K562 (cell line): Measurements from ENCODE around the gene PLCL1. TPM values are rescaled to one million over a fixed set of nuclear protein-coding genes. Genes with fewer than 3 reads are reported as not detected.

Source experiments
- ATAC-seq: fragments of 200-7000 bp; cut with Tn5 transposase; 3 replicates; pipeline ENCODE4 v1.9.1; 2020; ENCODE audit warnings: moderate library complexity
- BruUV-seq: library from RNA; stranded (reverse); fragments of 400-500 nt; replicated peaks from 2 replicates; lab custom pipeline; 2021; lab: Mats Ljungman, UMichigan
- CTCF ChIA-PET: fragments of 300-600 bp; formaldehyde crosslinking; extraction: SDS; loops from one replicate; lab custom pipeline; 2021; ENCODE audit warnings: low intra/inter-chr PET ratio; lab: Yijun Ruan, JAX
- POLR2A ChIA-PET: fragments of 300-600, 350-650 bp; sonication (Branson Sonifier 250); formaldehyde crosslinking; extraction: SDS; loops from one replicate; lab custom pipeline; 2021; ENCODE audit warnings: antibody characterized with exemption, inconsistent platforms; lab: Yijun Ruan, JAX
- DNase-seq, 4 experiments: peaks; one replicate each; pipeline versions ENCODE4 v3.0.0 to v3.0.0-alpha.2; 2011 to 2018; ENCODE audit warnings: low spot score in 3 of 4, mixed read lengths in 3 of 4; ENCODE audit errors: extremely low read depth in 1 of 4
- FAIRE-seq: peaks from 2 replicates; lab custom pipeline; 2011; peaks lifted over from hg19 to GRCh38; lab: Jason Lieb, UNC
- H2AFZ ChIP-seq: 2 replicates; pipeline ENCODE4 v1.6.0; 2011; ENCODE audit warnings: low read depth, low read length, control low read depth, inconsistent platforms
- H3K27ac ChIP-seq: fragments of 200-600 bp; 3 replicates; pipeline ENCODE4 v1.8.0; 2011; ENCODE audit warnings: low read depth, mild to moderate bottlenecking, control low read depth, inconsistent platforms, low read length, moderate library complexity, mixed read lengths; ENCODE audit errors: extremely low read depth
- H3K27me3 ChIP-seq, 2 experiments: fragments of 300-600 bp in 1 of 2; 2 replicates in 1 of 2; 3 replicates in 1 of 2; pipeline versions ENCODE4 v1.6.0 to v1.8.0; 2011; ENCODE audit warnings: inconsistent platforms in 2 of 2, low read length in 2 of 2, mild to moderate bottlenecking in 1 of 2, mixed read lengths in 1 of 2, moderate library complexity in 1 of 2; ENCODE audit not compliant: control insufficient read depth in 2 of 2, insufficient read depth in 2 of 2
- H3K36me3 ChIP-seq: fragments of 300-600 bp; 3 replicates; pipeline ENCODE4 v1.8.0; 2011; ENCODE audit warnings: mild to moderate bottlenecking, low read length, inconsistent platforms; ENCODE audit not compliant: control insufficient read depth, insufficient read depth
- H3K4me1 ChIP-seq, 2 experiments: fragments of 200-600 bp in 1 of 2; replicated peaks in 1 of 2; 2 replicates in 1 of 2; 3 replicates in 1 of 2; pipeline versions ENCODE4 v1.5.1 to v1.8.0; 2011; ENCODE audit warnings: inconsistent platforms in 2 of 2, low read length in 2 of 2, mild to moderate bottlenecking in 1 of 2, mixed read lengths in 1 of 2, moderate library complexity in 1 of 2; ENCODE audit not compliant: control insufficient read depth in 2 of 2, insufficient read depth in 2 of 2
- H3K4me2 ChIP-seq: 2 replicates; pipeline ENCODE4 v1.6.1; 2011; ENCODE audit warnings: low read length, control low read depth, inconsistent platforms, mixed read lengths; ENCODE audit not compliant: insufficient read depth
- H3K4me3 ChIP-seq: fragments of 200-600 bp; sonication (generic), shearing (Covaris generic); 2 replicates; pipeline ENCODE4 v1.5.1; 2016; ENCODE audit warnings: control low read depth, inconsistent platforms
- H3K79me2 ChIP-seq: fragments of 200-600 bp; 3 replicates; pipeline ENCODE4 v1.8.0; 2011; ENCODE audit warnings: low read length, inconsistent platforms; ENCODE audit not compliant: control insufficient read depth, insufficient read depth
- H3K9ac ChIP-seq, 2 experiments: 2 replicates each; pipeline versions ENCODE4 v1.6.0 to v1.6.1; 2011; ENCODE audit warnings: low read depth in 2 of 2, low read length in 2 of 2, control low read depth in 1 of 2, inconsistent platforms in 1 of 2, mild to moderate bottlenecking in 1 of 2, mixed read lengths in 1 of 2; ENCODE audit not compliant: insufficient read depth in 1 of 2
- H3K9me1 ChIP-seq: one replicate; pipeline ENCODE4 v1.6.0; 2011; ENCODE audit warnings: inconsistent platforms, mild to moderate bottlenecking, low read length, moderate library complexity; ENCODE audit not compliant: control insufficient read depth, insufficient read depth
- H3K9me3 ChIP-seq: replicated peaks from 2 replicates; pipeline ENCODE4 v1.5.1; 2011; ENCODE audit warnings: low read depth, low read length, inconsistent platforms; ENCODE audit not compliant: control insufficient read depth, insufficient read depth
- H4K20me1 ChIP-seq: replicated peaks from 2 replicates; pipeline ENCODE4 v1.6.1; 2011; ENCODE audit warnings: low read length, inconsistent platforms, mixed read lengths; ENCODE audit not compliant: control insufficient read depth, insufficient read depth
- IRF2 ChIP-seq: sonication (generic); formaldehyde crosslinking; IDR thresholded peaks from 2 replicates; pipeline ENCODE4 v1.8.1; 2022; ENCODE audit warnings: mild to moderate bottlenecking, missing genetic modification reagents
- MAX ChIP-seq: sonication (generic); formaldehyde crosslinking; IDR thresholded peaks from 2 replicates; pipeline ENCODE4 v1.9.0; 2022; ENCODE audit warnings: mild to moderate bottlenecking, missing genetic modification reagents
- POLR3A ChIP-seq: IDR thresholded peaks from 2 replicates; pipeline ENCODE4 v1.6.1; 2011; ENCODE audit warnings: borderline replicate concordance, mild to moderate bottlenecking, moderate library complexity; ENCODE audit not compliant: insufficient read length, insufficient read depth; ENCODE audit errors: extremely low read depth
- RAD21 ChIP-seq, 2 experiments: fragments of 250-450 bp in 1 of 2; fragments of 450-650 bp in 1 of 2; sonication (Bioruptor Pico) in 1 of 2; formaldehyde crosslinking in 1 of 2; IDR thresholded peaks in 1 of 2; conservative IDR thresholded peaks in 1 of 2; 2 replicates each; pipeline versions ENCODE4 v1.4.0 to v1.8.0; 2020 to 2022; ENCODE audit warnings: mild to moderate bottlenecking in 2 of 2, moderate library complexity in 1 of 2
- SP2 ChIP-seq: IDR thresholded peaks from 2 replicates; pipeline ENCODE4 v1.6.1; 2011; ENCODE audit warnings: mild to moderate bottlenecking, low read depth, low read length, moderate library complexity; ENCODE audit not compliant: poor library complexity, severe bottlenecking; ENCODE audit errors: extremely low read depth
- ZNF41 ChIP-seq: fragments of 250-450 bp; sonication (Bioruptor Pico); conservative IDR thresholded peaks from 2 replicates; pipeline ENCODE4 v1.4.0; 2020; ENCODE audit warnings: mild to moderate bottlenecking
- ZNF512 ChIP-seq: IDR thresholded peaks from 2 replicates; pipeline ENCODE4 v1.6.1; 2016; ENCODE audit warnings: missing genetic modification characterization, missing compliant biosample characterization
- WGBS: fragments of 100-300 bp; shearing (Covaris generic); methylation state at CpG from one replicate; pipeline ENCODE4 v1.1.6; 2016; ENCODE audit warnings: low coverage, mixed read lengths; ENCODE audit not compliant: insufficient coverage; ENCODE audit errors: missing lambda C conversion rate; 5-methylcytosine and 5-hydroxymethylcytosine counted together
- in situ Hi-C: fragments of 300-500 bp; cut with MboI; formaldehyde crosslinking; loops from 4 replicates; pipeline ENCODE4 v1.15.0; 2018; ENCODE audit warnings: inconsistent platforms, mixed read lengths
- intact Hi-C: fragments of 100-400 bp; cut with micrococcal nuclease; formaldehyde crosslinking; loops from 2 replicates; pipeline ENCODE4 v1.14.2; 2022
- polyA plus RNA-seq, 8 experiments: library from polyadenylated mRNA; depleted of rRNA in 4 of 8; stranded (reverse) in 5 of 8; unstranded in 3 of 8; fragments of >200 nt; fragmentation: Nextera tagmentation in 2 of 8; fragmentation: Illumina TruSeq in 1 of 8; extraction: Ambion mirVana in 2 of 8; extraction: Trizol in 1 of 8; gene quantifications; 2 replicates each; pipeline versions ENCODE4 v1.2.1 to v1.2.3, GENCODE V29; 2011 to 2014; ENCODE audit warnings: inconsistent platforms in 1 of 8, missing spikeins in 1 of 8
- total RNA-seq, 7 experiments: library from RNA; depleted of rRNA in 6 of 7; stranded (reverse); fragments of >200 nt in 6 of 7; fragmentation: Illumina TruSeq in 2 of 7; extraction: Trizol in 2 of 7; gene quantifications; 2 replicates each; pipeline versions ENCODE4 v1.2.1 to v1.2.3, GENCODE V29; 2011 to 2021; ENCODE audit warnings: low replicate concordance in 1 of 7
- TF ChIP-seq, protein P1 (sequence below): fragments of 200-800 bp; sonication (Bioruptor generic); IDR thresholded peaks from 2 replicates; pipeline ENCODE4 v1.6.1; 2016; ENCODE audit warnings: missing genetic modification characterization, missing compliant biosample characterization
- TF ChIP-seq, protein P2 (sequence below): sonication (generic); formaldehyde crosslinking; IDR thresholded peaks from 2 replicates; pipeline ENCODE4 v1.8.1; 2022; ENCODE audit warnings: missing genetic modification reagents
- TF ChIP-seq, protein P3 (sequence below): sonication (generic); formaldehyde crosslinking; IDR thresholded peaks from 2 replicates; pipeline ENCODE4 v1.4.0; 2020; ENCODE audit warnings: mild to moderate bottlenecking, missing genetic modification reagents

The PLCL1 gene
- total and polyA plus RNA-seq, 9 of the 15 experiments (the other 6 are each of a cell fraction or from before 2014, with no cell fraction given) = 2.0 to 17.7 (median 8.6) TPM

DNA sequence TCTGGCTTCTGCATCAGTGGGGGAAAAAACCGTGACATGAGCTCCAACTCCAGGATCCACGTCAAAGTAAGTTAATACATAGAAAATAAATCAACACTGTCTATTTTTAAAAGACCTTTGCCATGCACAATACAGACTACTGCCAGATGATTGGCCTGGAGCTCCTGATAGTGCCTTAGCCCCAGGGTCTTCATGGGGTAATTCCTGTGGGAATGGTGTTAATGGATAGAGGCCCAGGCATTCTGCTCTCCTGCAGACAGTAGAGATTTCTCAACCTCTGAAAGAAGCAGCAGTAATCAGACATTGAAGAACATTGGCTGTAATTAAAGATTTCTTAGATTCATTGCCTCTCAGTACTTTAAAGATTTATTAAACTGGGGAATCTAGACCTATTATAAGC is 4.3 kb upstream of the PLCL1 start:
- POLR2A ChIA-PET = interaction anchor here (1.5 kb wide), 1 partner anchor 10 kb away, joined by 4 read pairs; no protein-coding TSS in a partner anchor
- Histone ChIP-seq H2AFZ (no peak overlapping the region), H3K4me1 (peaks cover 3 to 13% of the 10 kb centered on the region in 2 experiments; a peak in 4 of 5 replicates), H4K20me1 (no peaks in the 10 kb centered on the region), H3K27me3 (no peaks in the 10 kb centered on the region), H3K9ac (no peak overlapping the region), H3K4me2 (no peak overlapping the region), H3K9me3 (no peaks in the 10 kb centered on the region), H3K79me2 (peaks cover 15% of the 10 kb centered on the region), H3K36me3 (no peaks in the 10 kb centered on the region), H3K27ac (no peak overlapping the region), H3K4me3 (no peak overlapping the region), H3K9me1 (no peaks in the 10 kb centered on the region)
- BruUV-seq = no TSS peak
- ATAC-seq (no peak), DNase-seq (no peak), FAIRE-seq (no peak)
- in situ Hi-C loops = loop anchor here (10.0 kb wide), 1 partner anchor 325 kb away; no protein-coding TSS in a partner anchor
- CTCF ChIA-PET = no interaction called here
- intact Hi-C loops = loop anchor here (5.0 to 10.0 kb wide), 3 partner anchors 182 to 1655 kb away; partner anchors contain the start of gene SATB2
- WGBS = 70% methylated on average over 2 of the region's 2 CpGs
- TF ChIP-seq MAX (CRISPR knock-in tag) (no peak), SP2 (no peak), ZNF512 (tag) (no peak), RAD21 (CRISPR knock-in tag; conservative IDR thresholded peaks at IDR 0.05 in 1 of 2, IDR thresholded peaks at IDR 0.05 in 1 of 2) (no peak), ZNF41 (no peak), POLR3A (no peak), IRF2 (no peak)
- TF ChIP-seq, protein P1, sequence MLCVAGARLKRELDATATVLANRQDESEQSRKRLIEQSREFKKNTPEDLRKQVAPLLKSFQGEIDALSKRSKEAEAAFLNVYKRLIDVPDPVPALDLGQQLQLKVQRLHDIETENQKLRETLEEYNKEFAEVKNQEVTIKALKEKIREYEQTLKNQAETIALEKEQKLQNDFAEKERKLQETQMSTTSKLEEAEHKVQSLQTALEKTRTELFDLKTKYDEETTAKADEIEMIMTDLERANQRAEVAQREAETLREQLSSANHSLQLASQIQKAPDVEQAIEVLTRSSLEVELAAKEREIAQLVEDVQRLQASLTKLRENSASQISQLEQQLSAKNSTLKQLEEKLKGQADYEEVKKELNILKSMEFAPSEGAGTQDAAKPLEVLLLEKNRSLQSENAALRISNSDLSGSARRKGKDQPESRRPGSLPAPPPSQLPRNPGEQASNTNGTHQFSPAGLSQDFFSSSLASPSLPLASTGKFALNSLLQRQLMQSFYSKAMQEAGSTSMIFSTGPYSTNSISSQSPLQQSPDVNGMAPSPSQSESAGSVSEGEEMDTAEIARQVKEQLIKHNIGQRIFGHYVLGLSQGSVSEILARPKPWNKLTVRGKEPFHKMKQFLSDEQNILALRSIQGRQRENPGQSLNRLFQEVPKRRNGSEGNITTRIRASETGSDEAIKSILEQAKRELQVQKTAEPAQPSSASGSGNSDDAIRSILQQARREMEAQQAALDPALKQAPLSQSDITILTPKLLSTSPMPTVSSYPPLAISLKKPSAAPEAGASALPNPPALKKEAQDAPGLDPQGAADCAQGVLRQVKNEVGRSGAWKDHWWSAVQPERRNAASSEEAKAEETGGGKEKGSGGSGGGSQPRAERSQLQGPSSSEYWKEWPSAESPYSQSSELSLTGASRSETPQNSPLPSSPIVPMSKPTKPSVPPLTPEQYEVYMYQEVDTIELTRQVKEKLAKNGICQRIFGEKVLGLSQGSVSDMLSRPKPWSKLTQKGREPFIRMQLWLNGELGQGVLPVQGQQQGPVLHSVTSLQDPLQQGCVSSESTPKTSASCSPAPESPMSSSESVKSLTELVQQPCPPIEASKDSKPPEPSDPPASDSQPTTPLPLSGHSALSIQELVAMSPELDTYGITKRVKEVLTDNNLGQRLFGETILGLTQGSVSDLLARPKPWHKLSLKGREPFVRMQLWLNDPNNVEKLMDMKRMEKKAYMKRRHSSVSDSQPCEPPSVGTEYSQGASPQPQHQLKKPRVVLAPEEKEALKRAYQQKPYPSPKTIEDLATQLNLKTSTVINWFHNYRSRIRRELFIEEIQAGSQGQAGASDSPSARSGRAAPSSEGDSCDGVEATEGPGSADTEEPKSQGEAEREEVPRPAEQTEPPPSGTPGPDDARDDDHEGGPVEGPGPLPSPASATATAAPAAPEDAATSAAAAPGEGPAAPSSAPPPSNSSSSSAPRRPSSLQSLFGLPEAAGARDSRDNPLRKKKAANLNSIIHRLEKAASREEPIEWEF = no peak
- TF ChIP-seq, protein P2, sequence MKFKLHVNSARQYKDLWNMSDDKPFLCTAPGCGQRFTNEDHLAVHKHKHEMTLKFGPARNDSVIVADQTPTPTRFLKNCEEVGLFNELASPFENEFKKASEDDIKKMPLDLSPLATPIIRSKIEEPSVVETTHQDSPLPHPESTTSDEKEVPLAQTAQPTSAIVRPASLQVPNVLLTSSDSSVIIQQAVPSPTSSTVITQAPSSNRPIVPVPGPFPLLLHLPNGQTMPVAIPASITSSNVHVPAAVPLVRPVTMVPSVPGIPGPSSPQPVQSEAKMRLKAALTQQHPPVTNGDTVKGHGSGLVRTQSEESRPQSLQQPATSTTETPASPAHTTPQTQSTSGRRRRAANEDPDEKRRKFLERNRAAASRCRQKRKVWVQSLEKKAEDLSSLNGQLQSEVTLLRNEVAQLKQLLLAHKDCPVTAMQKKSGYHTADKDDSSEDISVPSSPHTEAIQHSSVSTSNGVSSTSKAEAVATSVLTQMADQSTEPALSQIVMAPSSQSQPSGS (CRISPR knock-in tag) = no peak
- TF ChIP-seq, protein P3, sequence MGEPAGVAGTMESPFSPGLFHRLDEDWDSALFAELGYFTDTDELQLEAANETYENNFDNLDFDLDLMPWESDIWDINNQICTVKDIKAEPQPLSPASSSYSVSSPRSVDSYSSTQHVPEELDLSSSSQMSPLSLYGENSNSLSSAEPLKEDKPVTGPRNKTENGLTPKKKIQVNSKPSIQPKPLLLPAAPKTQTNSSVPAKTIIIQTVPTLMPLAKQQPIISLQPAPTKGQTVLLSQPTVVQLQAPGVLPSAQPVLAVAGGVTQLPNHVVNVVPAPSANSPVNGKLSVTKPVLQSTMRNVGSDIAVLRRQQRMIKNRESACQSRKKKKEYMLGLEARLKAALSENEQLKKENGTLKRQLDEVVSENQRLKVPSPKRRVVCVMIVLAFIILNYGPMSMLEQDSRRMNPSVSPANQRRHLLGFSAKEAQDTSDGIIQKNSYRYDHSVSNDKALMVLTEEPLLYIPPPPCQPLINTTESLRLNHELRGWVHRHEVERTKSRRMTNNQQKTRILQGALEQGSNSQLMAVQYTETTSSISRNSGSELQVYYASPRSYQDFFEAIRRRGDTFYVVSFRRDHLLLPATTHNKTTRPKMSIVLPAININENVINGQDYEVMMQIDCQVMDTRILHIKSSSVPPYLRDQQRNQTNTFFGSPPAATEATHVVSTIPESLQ (CRISPR knock-in tag) = no peak
